Bronchial epithelial cell (primary cell): ENCODE results near the gene FCER1G. TPM values are rescaled to one million over a fixed set of nuclear protein-coding genes. Genes with fewer than 3 reads are reported as not detected.
"Not testable (repeated sequence)": the region's sequence is repeated elsewhere in the genome, so short reads cannot be mapped to it uniquely, and the experiment has no call there.

ENCODE experiments used
- DNase-seq: peaks from one replicate; pipeline ENCODE4 v3.0.0-alpha.2; 2010; ENCODE audit warnings: low read depth
- FAIRE-seq: peaks from 2 replicates; lab custom pipeline; 2011; peaks lifted over from hg19 to GRCh38; lab: Jason Lieb, UNC
- H3K27me3 ChIP-seq: 2 replicates; pipeline ENCODE4 v1.5.1; 2011; ENCODE audit warnings: low read length; ENCODE audit not compliant: control insufficient read depth, insufficient read depth
- H3K36me3 ChIP-seq: 2 replicates; pipeline ENCODE4 v1.5.1; 2011; ENCODE audit warnings: low read length; ENCODE audit not compliant: control insufficient read depth, insufficient read depth
- H3K4me3 ChIP-seq: 2 replicates; pipeline ENCODE4 v1.5.1; 2011; ENCODE audit warnings: mild to moderate bottlenecking, low read depth, low read length, control low read depth
- total RNA-seq: library from RNA; depleted of rRNA; stranded (reverse); fragments of >200 nt; gene quantifications from 2 replicates; pipeline ENCODE4 v1.2.1, GENCODE V29; 2014
- TF ChIP-seq, protein P1 (sequence below): IDR thresholded peaks from 2 replicates; pipeline ENCODE4 v1.5.1; 2011; ENCODE audit warnings: mild to moderate bottlenecking, moderate library complexity, low read length, control low read depth, inconsistent platforms; ENCODE audit not compliant: insufficient read depth, severe bottlenecking

The FCER1G gene
- total RNA-seq, 1 donor from 2014 or later = 0.26 TPM

DNA sequence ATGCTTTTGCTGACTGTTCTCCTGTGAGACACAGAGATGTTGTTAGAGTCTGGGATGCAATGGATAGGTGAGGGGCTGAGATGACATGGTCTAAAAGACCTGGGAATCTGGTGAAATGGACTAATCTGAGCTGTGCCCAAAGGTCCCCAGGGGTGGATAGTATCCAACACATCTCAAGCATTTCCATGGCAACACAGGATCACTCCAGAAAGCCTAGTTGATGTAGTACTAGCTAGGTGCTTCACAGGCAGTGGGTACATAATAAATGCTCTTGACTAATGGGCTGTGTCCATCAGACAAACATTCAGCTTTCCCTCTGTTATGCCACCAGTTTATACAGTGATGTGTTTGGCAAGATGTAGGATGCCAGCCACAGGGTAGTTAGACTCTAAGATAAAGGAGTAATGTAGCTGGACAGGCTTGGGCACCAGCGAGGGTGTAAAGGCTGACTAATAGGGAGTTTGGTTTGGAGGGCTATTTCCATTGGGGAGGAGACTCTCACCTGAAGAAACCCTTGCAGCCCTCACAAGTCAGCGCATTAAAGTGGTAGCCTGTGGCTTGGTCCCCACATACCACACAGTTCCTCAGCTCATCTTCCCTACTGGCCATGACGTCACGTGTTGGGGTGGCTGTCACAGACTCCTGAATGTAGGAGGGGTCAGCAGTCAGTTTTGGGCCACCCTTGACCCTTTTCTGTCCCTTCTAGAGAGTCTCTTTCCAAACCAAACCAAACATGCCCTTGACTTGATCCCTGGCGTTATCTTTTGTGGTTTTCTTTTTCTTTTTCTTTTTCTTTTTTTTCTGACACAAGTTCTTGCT lies 21.1 kb downstream of the FCER1G start:
- H3K27me3 ChIP-seq = no peaks in the 10 kb centered on the region
- no peak overlapping the region for H3K4me3 ChIP-seq
- no peak for FAIRE-seq
- no peaks in the 10 kb centered on the region for H3K36me3 ChIP-seq
- TF ChIP-seq, protein P1, sequence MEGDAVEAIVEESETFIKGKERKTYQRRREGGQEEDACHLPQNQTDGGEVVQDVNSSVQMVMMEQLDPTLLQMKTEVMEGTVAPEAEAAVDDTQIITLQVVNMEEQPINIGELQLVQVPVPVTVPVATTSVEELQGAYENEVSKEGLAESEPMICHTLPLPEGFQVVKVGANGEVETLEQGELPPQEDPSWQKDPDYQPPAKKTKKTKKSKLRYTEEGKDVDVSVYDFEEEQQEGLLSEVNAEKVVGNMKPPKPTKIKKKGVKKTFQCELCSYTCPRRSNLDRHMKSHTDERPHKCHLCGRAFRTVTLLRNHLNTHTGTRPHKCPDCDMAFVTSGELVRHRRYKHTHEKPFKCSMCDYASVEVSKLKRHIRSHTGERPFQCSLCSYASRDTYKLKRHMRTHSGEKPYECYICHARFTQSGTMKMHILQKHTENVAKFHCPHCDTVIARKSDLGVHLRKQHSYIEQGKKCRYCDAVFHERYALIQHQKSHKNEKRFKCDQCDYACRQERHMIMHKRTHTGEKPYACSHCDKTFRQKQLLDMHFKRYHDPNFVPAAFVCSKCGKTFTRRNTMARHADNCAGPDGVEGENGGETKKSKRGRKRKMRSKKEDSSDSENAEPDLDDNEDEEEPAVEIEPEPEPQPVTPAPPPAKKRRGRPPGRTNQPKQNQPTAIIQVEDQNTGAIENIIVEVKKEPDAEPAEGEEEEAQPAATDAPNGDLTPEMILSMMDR = no peak
- no peak for DNase-seq

DNA sequence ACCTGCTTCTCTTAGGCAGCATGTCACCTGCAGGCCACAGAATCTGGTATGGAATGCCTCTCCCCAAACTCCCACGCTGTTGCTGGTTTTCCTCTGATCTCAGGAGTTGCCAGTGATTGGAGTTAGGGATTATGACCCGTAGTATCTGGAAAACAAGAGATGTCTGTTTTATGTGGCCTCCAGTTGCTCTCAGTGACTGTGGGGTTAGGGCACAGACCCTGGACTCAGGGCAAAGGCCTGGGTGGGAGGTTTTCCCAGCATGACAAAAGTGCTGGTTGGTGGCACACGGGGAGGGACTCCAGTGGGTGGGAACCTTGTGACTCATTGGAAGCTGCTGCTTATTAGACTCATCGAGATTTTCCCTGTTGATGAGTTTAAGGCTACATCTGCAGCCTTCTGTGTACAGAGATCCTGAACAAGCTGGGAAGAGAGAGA lies 23.0 kb downstream of the FCER1G start, which contains the start of gene NR1I3:
Gene NR1I3 (minus strand): TSS at position 165 of the 435 bp plus-strand sequence. CDS start 1,638 bp downstream, outside the sequence.
- DNase-seq (peak; percentile 31), FAIRE-seq (peak; percentile 99)
- Histone ChIP-seq H3K36me3 (no peaks in the 10 kb centered on the region), H3K4me3 (no peak within 1 kb of the TSS), H3K27me3 (no peaks in the 10 kb centered on the region)
- TF ChIP-seq, protein P1 = no peak

DNA sequence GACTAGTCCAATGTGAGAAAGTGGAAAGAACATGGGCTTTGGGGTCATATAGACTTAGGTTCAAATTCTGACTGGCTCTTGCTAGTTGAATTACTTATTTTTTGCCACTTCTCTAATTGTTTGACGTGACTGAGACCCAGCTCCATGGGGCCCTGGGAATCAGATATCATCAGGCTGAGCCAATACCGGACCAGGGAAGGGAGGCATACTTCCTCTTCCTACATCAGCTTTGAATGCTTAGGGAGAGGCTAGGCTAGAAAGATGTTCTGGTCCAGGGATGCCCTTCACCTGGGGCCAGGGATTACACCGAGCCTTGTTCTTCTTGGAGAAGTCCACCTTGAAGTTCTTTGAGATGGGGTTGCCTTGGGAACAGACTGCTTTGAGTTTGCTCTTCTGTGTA lies 26.6 kb downstream of the FCER1G start:
- DNase-seq (no peak), FAIRE-seq (no peak)
- TF ChIP-seq, protein P1 = no peak
- Histone ChIP-seq H3K27me3 (no peaks in the 10 kb centered on the region), H3K36me3 (no peaks in the 10 kb centered on the region), H3K4me3 (no peak overlapping the region)

DNA sequence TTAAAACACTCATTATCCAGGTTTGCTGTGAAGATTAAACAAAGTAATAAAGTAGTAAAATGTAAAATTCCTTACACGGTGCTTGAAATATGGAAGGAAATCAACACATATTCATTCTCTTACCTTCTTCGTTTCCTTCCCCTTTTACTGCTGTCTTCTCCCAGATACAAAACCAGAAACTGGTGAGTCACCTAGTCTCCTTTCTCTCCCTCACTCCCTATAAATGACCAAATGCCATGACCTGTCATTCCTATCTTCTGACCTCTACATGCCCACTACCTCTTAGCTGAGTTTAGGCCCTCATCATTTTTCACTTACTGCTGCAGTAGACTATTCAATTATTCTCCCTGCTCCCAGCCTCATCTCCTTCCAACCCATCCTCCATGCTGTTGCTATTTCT lies 27.2 kb downstream of the FCER1G start:
- H3K27me3 ChIP-seq = no peaks in the 10 kb centered on the region
- no peaks in the 10 kb centered on the region for H3K36me3 ChIP-seq
- no peak overlapping the region for H3K4me3 ChIP-seq
- DNase-seq (peak; percentile 37), FAIRE-seq (no peak)
- TF ChIP-seq, protein P1 = no peak

DNA sequence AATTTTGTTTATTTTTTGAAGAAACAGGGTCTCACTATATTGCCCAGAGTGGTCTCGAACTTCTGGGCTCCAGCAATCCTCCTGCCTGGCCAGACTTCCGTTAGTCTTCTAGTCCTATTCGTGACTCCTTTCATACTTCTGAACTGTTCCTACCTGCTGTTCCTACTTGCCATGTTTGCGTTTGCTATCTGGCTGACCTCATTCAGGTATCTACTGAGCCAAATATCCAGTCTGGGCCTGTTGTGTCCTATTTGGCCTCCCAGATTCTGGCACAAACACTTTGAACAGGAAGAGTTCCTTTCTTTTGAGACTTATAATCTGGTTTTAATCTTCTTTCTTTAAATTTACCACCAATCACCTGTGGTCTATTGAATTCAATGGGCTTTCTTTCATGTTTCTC lies 29.8 kb downstream of the FCER1G start:
- FAIRE-seq = peak; percentile 91
- H3K27me3 ChIP-seq = no peaks in the 10 kb centered on the region
- DNase-seq = peak; percentile 95
- H3K36me3 ChIP-seq = no peaks in the 10 kb centered on the region
- TF ChIP-seq, protein P1 = no peak
- H3K4me3 ChIP-seq = no peak overlapping the region

DNA sequence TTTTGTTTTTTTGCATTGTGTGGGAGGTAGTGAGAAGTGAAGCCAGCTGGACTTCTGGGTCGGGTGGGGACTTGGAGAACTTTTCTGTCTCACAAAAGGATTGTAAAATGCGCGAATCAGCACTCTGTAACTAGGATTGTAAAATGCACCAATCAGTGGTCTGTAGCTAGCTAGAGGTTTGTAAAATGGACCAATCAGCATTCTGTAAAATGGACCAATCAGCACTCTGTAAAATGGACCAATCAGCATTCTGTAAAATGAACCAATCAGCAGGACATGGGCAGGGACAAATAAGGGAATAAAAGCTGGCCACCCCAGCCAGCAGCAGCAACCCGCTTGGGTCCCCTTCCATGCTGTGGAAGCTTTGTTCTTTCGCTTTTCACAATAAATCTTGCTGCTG lies 35.0 kb downstream of the FCER1G start:
- DNase-seq = not testable (repeated sequence)

More for the DNA sequence above, 35.0 kb downstream of the FCER1G start:
- not testable (repeated sequence) for H3K27me3 ChIP-seq, H3K4me3 ChIP-seq, H3K36me3 ChIP-seq, FAIRE-seq
